ENCODE measurements around the gene SSBP2.
"Not testable (repeated sequence)": the region's sequence is repeated elsewhere in the genome, so short reads cannot be mapped to it uniquely, and the experiment has no call there.

Gene SSBP2

GRCh38 chr5:81408496-81408895 lies 342.4 kb downstream of the SSBP2 start:
- H3K4me3 ChIP-seq (ENCODE audit: low read depth in 1 of 2, low read length in 1 of 2), result no peak overlapping the region
- no peaks in the 10 kb centered on the region for H3K27me3 ChIP-seq

GRCh38 chr5:81407811-81408210 lies 343.1 kb downstream of the SSBP2 start:
- not testable (repeated sequence) for H3K27me3 ChIP-seq; H3K4me3 ChIP-seq (ENCODE audit: low read depth in 1 of 2, low read length in 1 of 2); H3K4me1 ChIP-seq (ENCODE audit: control insufficient read depth in 1 of 2, insufficient read depth in 1 of 2, low read depth in 1 of 2, low read length in 1 of 2); H3K27ac ChIP-seq; H3K36me3 ChIP-seq; H3K9me3 ChIP-seq

More at GRCh38 chr5:81408496-81408895, 342.4 kb downstream of the SSBP2 start:
- Histone ChIP-seq H3K36me3 (no peaks in the 10 kb centered on the region), H3K4me1 (ENCODE audit: control insufficient read depth in 1 of 2, insufficient read depth in 1 of 2, low read depth in 1 of 2, low read length in 1 of 2) (no peaks in the 10 kb centered on the region), H3K27ac (no peak overlapping the region), H3K9me3 (no peaks in the 10 kb centered on the region)
- TF ChIP-seq, protein P1, sequence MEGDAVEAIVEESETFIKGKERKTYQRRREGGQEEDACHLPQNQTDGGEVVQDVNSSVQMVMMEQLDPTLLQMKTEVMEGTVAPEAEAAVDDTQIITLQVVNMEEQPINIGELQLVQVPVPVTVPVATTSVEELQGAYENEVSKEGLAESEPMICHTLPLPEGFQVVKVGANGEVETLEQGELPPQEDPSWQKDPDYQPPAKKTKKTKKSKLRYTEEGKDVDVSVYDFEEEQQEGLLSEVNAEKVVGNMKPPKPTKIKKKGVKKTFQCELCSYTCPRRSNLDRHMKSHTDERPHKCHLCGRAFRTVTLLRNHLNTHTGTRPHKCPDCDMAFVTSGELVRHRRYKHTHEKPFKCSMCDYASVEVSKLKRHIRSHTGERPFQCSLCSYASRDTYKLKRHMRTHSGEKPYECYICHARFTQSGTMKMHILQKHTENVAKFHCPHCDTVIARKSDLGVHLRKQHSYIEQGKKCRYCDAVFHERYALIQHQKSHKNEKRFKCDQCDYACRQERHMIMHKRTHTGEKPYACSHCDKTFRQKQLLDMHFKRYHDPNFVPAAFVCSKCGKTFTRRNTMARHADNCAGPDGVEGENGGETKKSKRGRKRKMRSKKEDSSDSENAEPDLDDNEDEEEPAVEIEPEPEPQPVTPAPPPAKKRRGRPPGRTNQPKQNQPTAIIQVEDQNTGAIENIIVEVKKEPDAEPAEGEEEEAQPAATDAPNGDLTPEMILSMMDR (IDR thresholded peaks at IDR 0.05), result no peak

- H3K4me3 ChIP-seq (ENCODE audit: low read depth in 1 of 2, low read length in 1 of 2), result no peak overlapping the region
- no peaks in the 10 kb centered on the region for H3K4me1 ChIP-seq (ENCODE audit: control insufficient read depth in 1 of 2, insufficient read depth in 1 of 2, low read depth in 1 of 2, low read length in 1 of 2)
- no peak overlapping the region for H3K27ac ChIP-seq
- no peaks in the 10 kb centered on the region for H3K36me3 ChIP-seq
- peaks cover 9% of the 10 kb centered on the region for H3K27me3 ChIP-seq
- H3K9me3 ChIP-seq, result no peaks in the 10 kb centered on the region
- TF ChIP-seq, protein P1 (IDR thresholded peaks at IDR 0.05), result no peak
These were observed 345.6 kb downstream of the SSBP2 start for GRCh38 chr5:81405126-81405891.

DNA sequence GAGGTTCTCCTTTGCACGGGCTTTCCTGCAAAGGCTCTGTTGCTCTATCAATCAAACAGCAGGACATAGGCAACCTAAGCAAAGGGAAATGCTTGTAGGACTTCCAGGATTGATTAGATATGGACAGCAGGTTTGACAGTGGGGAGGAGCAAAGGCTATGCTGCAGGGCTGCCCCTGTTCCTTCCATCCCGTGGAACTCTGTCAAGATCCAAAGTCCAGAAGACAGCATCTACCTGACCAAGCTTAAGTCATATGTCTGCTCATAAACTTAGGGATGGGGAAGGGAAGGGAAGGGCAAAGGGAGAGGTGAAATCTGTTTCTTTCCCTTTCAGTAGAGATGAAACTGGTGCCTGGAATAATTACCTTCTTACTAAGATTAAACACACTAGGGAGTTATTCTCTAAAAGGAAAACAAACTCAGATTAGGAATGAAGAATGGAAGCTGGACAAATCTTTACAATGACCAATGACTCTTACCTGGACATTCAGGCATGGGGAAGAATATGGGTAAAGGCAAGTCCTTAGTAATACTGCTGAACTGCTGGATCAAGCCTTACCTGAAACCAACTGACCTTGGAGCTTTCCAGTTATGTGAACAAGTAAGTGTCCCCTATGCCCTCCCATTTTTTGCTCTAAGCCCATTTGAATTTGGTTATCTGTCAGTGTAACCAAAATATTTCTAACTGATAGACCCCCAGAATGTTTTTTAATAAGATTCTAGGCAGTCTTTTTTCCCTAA lies 348.5 kb downstream of the SSBP2 start:
- H3K9me3 ChIP-seq, result no peaks in the 10 kb centered on the region
- no peaks in the 10 kb centered on the region for H3K36me3 ChIP-seq
- no peaks in the 10 kb centered on the region for H3K4me1 ChIP-seq (ENCODE audit: control insufficient read depth in 1 of 2, insufficient read depth in 1 of 2, low read depth in 1 of 2, low read length in 1 of 2)
- H3K4me3 ChIP-seq (ENCODE audit: low read depth in 1 of 2, low read length in 1 of 2), result no peak overlapping the region
- TF ChIP-seq, protein P1 (IDR thresholded peaks at IDR 0.05), result no peak
- peaks cover 14% of the 10 kb centered on the region for H3K27me3 ChIP-seq
- no peak overlapping the region for H3K27ac ChIP-seq

GRCh38 chr5:81401266-81401665 lies 349.6 kb downstream of the SSBP2 start:
- H3K36me3 ChIP-seq, result no peaks in the 10 kb centered on the region
- H3K4me3 ChIP-seq (ENCODE audit: low read depth in 1 of 2, low read length in 1 of 2), result no peak overlapping the region
- no peaks in the 10 kb centered on the region for H3K4me1 ChIP-seq (ENCODE audit: control insufficient read depth in 1 of 2, insufficient read depth in 1 of 2, low read depth in 1 of 2, low read length in 1 of 2)
- TF ChIP-seq, protein P1 (IDR thresholded peaks at IDR 0.05), result no peak
- H3K9me3 ChIP-seq, result no peaks in the 10 kb centered on the region
- no peak overlapping the region for H3K27ac ChIP-seq
- peaks cover 25% of the 10 kb centered on the region for H3K27me3 ChIP-seq

DNA sequence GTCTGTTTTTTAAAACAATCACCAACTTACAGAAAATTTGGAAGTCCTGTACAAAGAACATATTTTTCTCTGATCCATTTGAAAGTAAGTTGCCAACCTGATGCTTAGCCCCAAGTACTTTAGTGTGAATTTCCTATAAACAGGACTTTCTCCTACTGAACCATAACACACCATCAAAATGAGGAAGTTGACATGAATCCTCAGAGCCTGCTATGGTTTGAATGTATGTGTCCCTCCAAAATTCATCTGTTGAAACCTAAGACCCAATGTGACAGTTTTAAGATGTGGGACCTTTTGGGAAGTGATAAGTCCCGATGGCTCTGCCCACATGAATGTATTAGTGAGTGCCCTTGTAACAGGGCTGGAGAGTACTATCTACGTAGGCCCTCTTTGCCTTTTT lies 350.5 kb downstream of the SSBP2 start:
- Histone ChIP-seq H3K9me3 (no peaks in the 10 kb centered on the region), H3K4me3 (ENCODE audit: low read depth in 1 of 2, low read length in 1 of 2) (no peak overlapping the region), H3K36me3 (no peaks in the 10 kb centered on the region), H3K4me1 (ENCODE audit: control insufficient read depth in 1 of 2, insufficient read depth in 1 of 2, low read depth in 1 of 2, low read length in 1 of 2) (no peaks in the 10 kb centered on the region), H3K27me3 (peaks cover 34% of the 10 kb centered on the region), H3K27ac (no peak overlapping the region)
- TF ChIP-seq, protein P1 (IDR thresholded peaks at IDR 0.05), result no peak

Data from neutrophil (primary cell).